Measurements from ENCODE around the gene BORCS5.

Gene BORCS5

GRCh38 chr12:12447236-12447635, 90.4 kb downstream of the BORCS5 start:
- CTCF ChIA-PET = no interaction called here

DNA sequence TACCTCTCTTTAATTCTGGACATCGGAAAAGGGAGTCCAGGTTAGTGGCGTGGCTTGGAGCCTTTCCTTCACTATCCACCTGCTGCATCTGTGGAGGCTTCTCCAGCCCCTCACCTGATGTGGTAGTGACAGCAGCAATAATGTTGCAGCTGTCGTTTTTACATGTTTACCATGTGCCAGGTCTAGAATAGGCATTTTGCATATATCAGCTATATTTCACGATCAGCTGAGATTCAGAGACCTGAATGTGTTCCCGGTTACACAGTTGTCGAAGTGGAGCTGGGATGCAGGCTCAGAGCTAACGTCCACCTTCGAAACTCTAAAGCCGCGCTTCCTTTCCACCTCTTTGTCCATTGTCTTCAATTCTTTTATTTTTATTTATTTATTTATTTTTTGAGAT, 91.0 kb downstream of the BORCS5 start:
- no peak overlapping the region for H3K4me3 ChIP-seq (ENCODE audit: low read depth, low read length)
- CTCF ChIA-PET = no interaction called here
- POLR2A ChIA-PET = interaction anchor here (0.8 kb wide), 1 partner anchor 59 kb away, joined by 3 read pairs; no protein-coding TSS in a partner anchor
- DNase-seq (ENCODE audit: low read depth, low spot score) = no peak
- TF ChIP-seq, protein P1, sequence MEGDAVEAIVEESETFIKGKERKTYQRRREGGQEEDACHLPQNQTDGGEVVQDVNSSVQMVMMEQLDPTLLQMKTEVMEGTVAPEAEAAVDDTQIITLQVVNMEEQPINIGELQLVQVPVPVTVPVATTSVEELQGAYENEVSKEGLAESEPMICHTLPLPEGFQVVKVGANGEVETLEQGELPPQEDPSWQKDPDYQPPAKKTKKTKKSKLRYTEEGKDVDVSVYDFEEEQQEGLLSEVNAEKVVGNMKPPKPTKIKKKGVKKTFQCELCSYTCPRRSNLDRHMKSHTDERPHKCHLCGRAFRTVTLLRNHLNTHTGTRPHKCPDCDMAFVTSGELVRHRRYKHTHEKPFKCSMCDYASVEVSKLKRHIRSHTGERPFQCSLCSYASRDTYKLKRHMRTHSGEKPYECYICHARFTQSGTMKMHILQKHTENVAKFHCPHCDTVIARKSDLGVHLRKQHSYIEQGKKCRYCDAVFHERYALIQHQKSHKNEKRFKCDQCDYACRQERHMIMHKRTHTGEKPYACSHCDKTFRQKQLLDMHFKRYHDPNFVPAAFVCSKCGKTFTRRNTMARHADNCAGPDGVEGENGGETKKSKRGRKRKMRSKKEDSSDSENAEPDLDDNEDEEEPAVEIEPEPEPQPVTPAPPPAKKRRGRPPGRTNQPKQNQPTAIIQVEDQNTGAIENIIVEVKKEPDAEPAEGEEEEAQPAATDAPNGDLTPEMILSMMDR (IDR thresholded peaks at IDR 0.05; ENCODE audit: insufficient read depth, low read length, missing control alignments) = no peak

More at GRCh38 chr12:12447236-12447635, 90.4 kb downstream of the BORCS5 start:
- no peak for DNase-seq (ENCODE audit: low read depth, low spot score)
- no peak overlapping the region for H3K4me3 ChIP-seq (ENCODE audit: low read depth, low read length)
- POLR2A ChIA-PET = interaction anchor here (0.8 kb wide), 1 partner anchor 59 kb away, joined by 3 read pairs; no protein-coding TSS in a partner anchor
- TF ChIP-seq, protein P1 (IDR thresholded peaks at IDR 0.05; ENCODE audit: insufficient read depth, low read length, missing control alignments) = no peak

DNA sequence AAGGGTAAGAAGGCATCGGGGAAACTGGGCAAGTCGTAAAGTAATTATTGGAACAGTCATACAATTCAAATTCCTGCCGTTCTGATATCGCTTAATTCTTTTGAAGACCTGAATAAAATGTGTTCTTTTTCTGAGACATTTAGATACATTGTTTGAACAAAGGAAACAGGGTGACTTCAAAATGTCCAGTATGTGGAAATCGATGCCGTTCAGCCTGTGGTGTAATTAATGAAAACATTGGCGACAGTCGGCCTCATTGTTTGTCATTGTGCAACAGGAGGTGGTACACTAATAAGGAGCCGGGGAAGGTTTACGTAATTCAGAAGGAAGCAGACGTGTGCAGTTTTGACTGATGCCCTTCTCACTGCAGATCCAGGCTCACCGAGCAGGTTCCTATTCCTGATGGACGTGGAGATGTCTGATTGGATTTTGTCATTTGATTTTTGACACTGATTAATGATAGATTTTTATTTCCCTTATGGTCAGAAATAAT, 92.7 kb downstream of the BORCS5 start:
- TF ChIP-seq, protein P1 (IDR thresholded peaks at IDR 0.05; ENCODE audit: insufficient read depth, low read length, missing control alignments) = no peak
- no peak overlapping the region for H3K4me3 ChIP-seq (ENCODE audit: low read depth, low read length)
- ChIA-PET CTCF (interaction anchor here (1.0 kb wide), 1 partner anchor 24 kb away, joined by 3 read pairs; no protein-coding TSS in a partner anchor), POLR2A (no interaction called here)
- no peak for DNase-seq (ENCODE audit: low read depth, low spot score)

GRCh38 chr12:12450043-12450471, 93.2 kb downstream of the BORCS5 start:
- DNase-seq (ENCODE audit: low read depth, low spot score) = no peak
- H3K4me3 ChIP-seq (ENCODE audit: low read depth, low read length) = no peak overlapping the region
- ChIA-PET POLR2A (no interaction called here), CTCF (no interaction called here)
- TF ChIP-seq, protein P1 (IDR thresholded peaks at IDR 0.05; ENCODE audit: insufficient read depth, low read length, missing control alignments) = no peak

DNA sequence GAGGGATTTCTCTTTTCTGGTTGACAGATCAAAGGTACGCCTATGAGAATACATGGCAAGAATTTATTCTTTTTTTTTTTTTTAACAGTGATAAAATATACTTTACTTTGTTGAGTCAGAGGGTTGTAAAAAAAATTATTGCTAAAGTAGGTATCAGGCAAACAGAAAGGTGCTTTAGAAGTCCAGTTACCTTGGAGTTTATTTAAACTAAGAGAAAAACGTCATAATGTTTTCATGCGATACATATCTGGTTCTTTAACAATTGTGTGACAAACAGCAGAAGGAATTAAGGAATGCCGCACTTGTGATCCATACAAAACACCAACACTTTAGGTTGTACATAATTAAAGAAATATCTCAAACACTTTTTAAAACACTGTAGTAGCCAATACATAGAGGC, 94.2 kb downstream of the BORCS5 start:
- CTCF ChIA-PET = no interaction called here
- no peak for DNase-seq (ENCODE audit: low read depth, low spot score)
- POLR2A ChIA-PET = no interaction called here
- TF ChIP-seq, protein P1 (IDR thresholded peaks at IDR 0.05; ENCODE audit: insufficient read depth, low read length, missing control alignments) = no peak
- no peak overlapping the region for H3K4me3 ChIP-seq (ENCODE audit: low read depth, low read length)

DNA sequence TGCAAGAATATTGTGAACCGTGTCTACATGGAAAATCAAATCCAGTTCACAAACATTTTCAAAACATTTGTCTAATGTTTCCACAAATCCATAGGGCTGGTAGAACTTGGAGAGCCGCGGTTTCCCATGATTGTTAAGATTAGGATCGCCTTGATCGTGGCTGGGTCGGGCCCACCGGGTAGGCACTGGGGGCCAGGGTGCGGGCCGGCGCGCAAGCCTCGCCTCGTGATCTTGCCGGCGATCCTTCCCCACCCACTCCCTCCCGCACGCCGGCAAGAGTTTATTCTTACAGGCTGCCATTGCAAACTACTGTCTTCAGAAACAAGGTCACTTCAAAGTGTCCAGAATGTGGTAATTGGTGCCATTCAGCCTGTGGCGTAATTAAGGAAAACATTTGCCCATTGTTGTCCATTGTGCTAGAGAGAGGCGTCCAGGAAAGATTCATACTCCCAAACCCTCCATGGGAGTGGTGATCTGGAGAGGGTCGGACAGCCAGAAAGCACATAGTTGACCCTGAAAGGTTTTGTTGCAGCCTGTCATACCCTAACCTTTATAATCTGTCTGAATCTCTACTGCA, 95.5 kb downstream of the BORCS5 start:
- POLR2A ChIA-PET = no interaction called here
- no peak for DNase-seq (ENCODE audit: low read depth, low spot score)
- no peak overlapping the region for H3K4me3 ChIP-seq (ENCODE audit: low read depth, low read length)
- TF ChIP-seq, protein P1 (IDR thresholded peaks at IDR 0.05; ENCODE audit: insufficient read depth, low read length, missing control alignments) = no peak
- CTCF ChIA-PET = no interaction called here
